GM23338 (cell line): ENCODE data around the gene PUM2. TPM values are rescaled to one million over a fixed set of nuclear protein-coding genes. Genes with fewer than 3 reads are reported as not detected.
A peak's percentile ranks its signal among the peaks of the same experiment; 100 is the strongest.

Source experiments
- ATAC-seq: fragments of 200-7000 bp; cut with Tn5 transposase; 3 replicates; pipeline ENCODE4 v1.9.1; 2020
- DNase-seq: peaks from one replicate; pipeline ENCODE4 v3.0.0-alpha.2; 2015; ENCODE audit warnings: low spot score
- H2AFZ ChIP-seq: fragments of 200-600 bp; sonication (generic); 2 replicates; pipeline ENCODE4 v1.8.0; 2016; ENCODE audit warnings: antibody characterized with exemption, mild to moderate bottlenecking, moderate library complexity
- H3F3A ChIP-seq: fragments of 200-600 bp; sonication (generic); replicated peaks from 2 replicates; pipeline ENCODE4 v1.8.0; 2017; ENCODE audit warnings: antibody characterized with exemption, mixed run types, low read depth
- H3K27ac ChIP-seq: fragments of 200-600 bp; sonication (generic); 2 replicates; pipeline ENCODE4 v1.6.1; 2016; ENCODE audit warnings: low read depth
- H3K27me3 ChIP-seq: fragments of 200-600 bp; sonication (generic); 2 replicates; pipeline ENCODE4 v1.8.0; 2016; ENCODE audit warnings: mild to moderate bottlenecking, mixed run types, moderate library complexity; ENCODE audit not compliant: insufficient read depth
- H3K36me3 ChIP-seq: fragments of 200-600 bp; sonication (generic); 2 replicates; pipeline ENCODE4 v1.8.0; 2016; ENCODE audit warnings: mild to moderate bottlenecking; ENCODE audit not compliant: insufficient read depth
- H3K4me1 ChIP-seq: fragments of 200-600 bp; sonication (generic); 2 replicates; pipeline ENCODE4 v1.8.0; 2016; ENCODE audit warnings: mild to moderate bottlenecking, moderate library complexity; ENCODE audit not compliant: insufficient read depth
- H3K4me2 ChIP-seq: fragments of 200-600 bp; sonication (generic); 2 replicates; pipeline ENCODE4 v1.7.1; 2017; ENCODE audit warnings: mixed run types
- H3K4me3 ChIP-seq: fragments of 200-600 bp; sonication (generic); 2 replicates; pipeline ENCODE4 v1.6.1; 2016; ENCODE audit warnings: mixed run types
- H3K79me2 ChIP-seq: fragments of 200-600 bp; sonication (generic); replicated peaks from 2 replicates; pipeline ENCODE4 v1.8.0; 2017; ENCODE audit warnings: mild to moderate bottlenecking; ENCODE audit not compliant: insufficient read depth
- H3K9me2 ChIP-seq: fragments of 200-600 bp; sonication (generic); 2 replicates; pipeline ENCODE4 v1.8.0; 2017; ENCODE audit not compliant: insufficient read depth
- H4K20me1 ChIP-seq: fragments of 200-600 bp; sonication (generic); replicated peaks from 2 replicates; pipeline ENCODE4 v1.8.0; 2017; ENCODE audit warnings: mild to moderate bottlenecking; ENCODE audit not compliant: insufficient read depth
- H3K27ac Mint-ChIP-seq: 2 replicates; pipeline ENCODE4 v1.8.0; 2020; ENCODE audit warnings: inconsistent platforms, mild to moderate bottlenecking, moderate library complexity, mixed read lengths
- H3K27me3 Mint-ChIP-seq: 3 replicates; pipeline ENCODE4 v1.8.0; 2022; ENCODE audit warnings: low read depth, mild to moderate bottlenecking, moderate library complexity, mixed read lengths, inconsistent platforms; ENCODE audit not compliant: insufficient read depth, poor library complexity
- H3K36me3 Mint-ChIP-seq: 3 replicates; pipeline ENCODE4 v1.8.0; 2021; ENCODE audit warnings: low read depth, mild to moderate bottlenecking, inconsistent platforms, moderate library complexity, mixed read lengths
- H3K4me1 Mint-ChIP-seq: 3 replicates; pipeline ENCODE4 v1.8.0; 2020; ENCODE audit warnings: mild to moderate bottlenecking, inconsistent platforms, mixed read lengths
- H3K4me3 Mint-ChIP-seq: 3 replicates; pipeline ENCODE4 v1.8.0; 2021; ENCODE audit warnings: moderate library complexity, mild to moderate bottlenecking, inconsistent platforms, mixed read lengths
- H3K9me3 Mint-ChIP-seq: 3 replicates; pipeline ENCODE4 v1.8.0; 2020; ENCODE audit warnings: moderate library complexity, mild to moderate bottlenecking, inconsistent platforms, mixed read lengths
- CREB1 ChIP-seq: fragments of 250-450 bp; sonication (Bioruptor Pico); IDR thresholded peaks from 2 replicates; pipeline ENCODE4 v1.5.0; 2020; ENCODE audit warnings: low read depth, mild to moderate bottlenecking, moderate library complexity
- EZH2 ChIP-seq: fragments of 200-600 bp; sonication (generic); IDR thresholded peaks from one replicate; pipeline ENCODE4 v1.8.0; 2017; ENCODE audit warnings: antibody characterized with exemption, mild to moderate bottlenecking, low read depth; ENCODE audit not compliant: unreplicated experiment
- EZH2phosphoT487 ChIP-seq: fragments of 200-600 bp; sonication (generic); IDR thresholded peaks from one replicate; pipeline ENCODE4 v1.8.1; 2018; ENCODE audit warnings: antibody characterized with exemption; ENCODE audit not compliant: unreplicated experiment
- JUNB ChIP-seq: IDR thresholded peaks from one replicate; pipeline ENCODE4 v1.6.1; 2016; ENCODE audit warnings: antibody characterized with exemption; ENCODE audit not compliant: unreplicated experiment
- NANOG ChIP-seq: IDR thresholded peaks from 2 replicates; pipeline ENCODE4 v1.6.1; 2016; ENCODE audit warnings: antibody characterized with exemption, borderline replicate concordance
- POLR2AphosphoS5 ChIP-seq: IDR thresholded peaks from 2 replicates; pipeline ENCODE4 v1.6.1; 2016; ENCODE audit warnings: antibody characterized with exemption, low read depth
- STAT1 ChIP-seq: IDR thresholded peaks from one replicate; pipeline ENCODE4 v1.6.1; 2016; ENCODE audit warnings: antibody characterized with exemption; ENCODE audit not compliant: unreplicated experiment
- ZNF114 ChIP-seq: fragments of 250-450 bp; sonication (Bioruptor Pico); IDR thresholded peaks from 2 replicates; pipeline ENCODE4 v1.5.0; 2020; ENCODE audit warnings: mild to moderate bottlenecking, moderate library complexity
- ZNF331 ChIP-seq: fragments of 250-450 bp; sonication (Bioruptor Pico); IDR thresholded peaks from 2 replicates; pipeline ENCODE4 v1.5.0; 2020; ENCODE audit warnings: low read depth, mild to moderate bottlenecking, moderate library complexity
- polyA plus RNA-seq: library from polyadenylated mRNA; unstranded; fragments of >200 nt; fragmentation: Nextera tagmentation; extraction: Ambion mirVana; gene quantifications from 2 replicates; pipeline ENCODE4 v1.2.1, GENCODE V29; 2016
- total RNA-seq: library from RNA; depleted of rRNA; stranded (reverse); fragments of >200 nt; shearing (Covaris generic); gene quantifications from 2 replicates; pipeline ENCODE4 v1.2.3, GENCODE V29; 2014
- TF ChIP-seq, protein P1 (sequence below): IDR thresholded peaks from one replicate; pipeline ENCODE4 v1.6.1; 2018; ENCODE audit warnings: antibody characterized with exemption; ENCODE audit not compliant: unreplicated experiment
- TF ChIP-seq, protein P2 (sequence below), 2 experiments: fragments of 200-600 bp in 1 of 2; sonication (generic) in 1 of 2; conservative IDR thresholded peaks; 2 replicates each; pipeline versions ENCODE4 v1.5.1 to v1.6.1; 2016 to 2017; ENCODE audit warnings: antibody characterized with exemption in 2 of 2, low read depth in 2 of 2, mild to moderate bottlenecking in 2 of 2, moderate library complexity in 1 of 2
- TF ChIP-seq, protein P3 (sequence below): IDR thresholded peaks from 2 replicates; pipeline ENCODE4 v1.6.1; 2016; ENCODE audit warnings: antibody characterized with exemption

Gene PUM2
- total and polyA plus RNA-seq, 2 experiments from 2014 or later, result 29.9 to 94.1 TPM

DNA sequence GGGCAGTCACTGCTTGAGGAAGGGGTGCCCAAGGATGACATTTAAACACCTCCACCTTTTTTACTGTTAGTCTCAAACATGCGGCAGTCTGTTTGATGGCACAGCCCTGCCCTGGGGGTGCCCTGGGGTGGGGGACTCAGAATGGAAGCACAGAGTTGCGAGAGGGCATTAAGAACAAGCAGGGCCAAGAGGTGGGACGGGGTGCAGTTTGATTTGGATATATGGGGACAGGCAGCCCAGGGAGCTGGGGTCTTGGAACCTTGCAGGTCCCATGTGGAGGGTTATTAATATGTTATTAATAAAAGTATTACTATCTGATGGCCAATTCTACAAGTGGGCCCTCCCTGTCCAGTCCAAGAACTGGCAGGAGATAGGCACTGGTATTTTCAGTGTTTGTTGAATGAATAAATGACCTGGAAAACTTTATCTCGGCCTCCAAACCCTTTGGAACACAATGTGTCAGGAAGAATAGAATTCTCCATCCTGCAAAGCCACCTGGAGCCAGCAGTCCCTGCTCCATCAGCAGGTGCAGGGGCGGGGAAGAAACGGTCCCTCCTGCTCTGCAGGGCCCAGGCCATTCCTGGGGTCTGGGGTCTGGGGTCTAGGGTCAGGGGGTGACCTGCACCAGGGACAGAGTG lies 150.9 kb downstream of the PUM2 start (continued):
- TF ChIP-seq, protein P1, sequence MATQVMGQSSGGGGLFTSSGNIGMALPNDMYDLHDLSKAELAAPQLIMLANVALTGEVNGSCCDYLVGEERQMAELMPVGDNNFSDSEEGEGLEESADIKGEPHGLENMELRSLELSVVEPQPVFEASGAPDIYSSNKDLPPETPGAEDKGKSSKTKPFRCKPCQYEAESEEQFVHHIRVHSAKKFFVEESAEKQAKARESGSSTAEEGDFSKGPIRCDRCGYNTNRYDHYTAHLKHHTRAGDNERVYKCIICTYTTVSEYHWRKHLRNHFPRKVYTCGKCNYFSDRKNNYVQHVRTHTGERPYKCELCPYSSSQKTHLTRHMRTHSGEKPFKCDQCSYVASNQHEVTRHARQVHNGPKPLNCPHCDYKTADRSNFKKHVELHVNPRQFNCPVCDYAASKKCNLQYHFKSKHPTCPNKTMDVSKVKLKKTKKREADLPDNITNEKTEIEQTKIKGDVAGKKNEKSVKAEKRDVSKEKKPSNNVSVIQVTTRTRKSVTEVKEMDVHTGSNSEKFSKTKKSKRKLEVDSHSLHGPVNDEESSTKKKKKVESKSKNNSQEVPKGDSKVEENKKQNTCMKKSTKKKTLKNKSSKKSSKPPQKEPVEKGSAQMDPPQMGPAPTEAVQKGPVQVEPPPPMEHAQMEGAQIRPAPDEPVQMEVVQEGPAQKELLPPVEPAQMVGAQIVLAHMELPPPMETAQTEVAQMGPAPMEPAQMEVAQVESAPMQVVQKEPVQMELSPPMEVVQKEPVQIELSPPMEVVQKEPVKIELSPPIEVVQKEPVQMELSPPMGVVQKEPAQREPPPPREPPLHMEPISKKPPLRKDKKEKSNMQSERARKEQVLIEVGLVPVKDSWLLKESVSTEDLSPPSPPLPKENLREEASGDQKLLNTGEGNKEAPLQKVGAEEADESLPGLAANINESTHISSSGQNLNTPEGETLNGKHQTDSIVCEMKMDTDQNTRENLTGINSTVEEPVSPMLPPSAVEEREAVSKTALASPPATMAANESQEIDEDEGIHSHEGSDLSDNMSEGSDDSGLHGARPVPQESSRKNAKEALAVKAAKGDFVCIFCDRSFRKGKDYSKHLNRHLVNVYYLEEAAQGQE, result no peak
- TF ChIP-seq, protein P2, sequence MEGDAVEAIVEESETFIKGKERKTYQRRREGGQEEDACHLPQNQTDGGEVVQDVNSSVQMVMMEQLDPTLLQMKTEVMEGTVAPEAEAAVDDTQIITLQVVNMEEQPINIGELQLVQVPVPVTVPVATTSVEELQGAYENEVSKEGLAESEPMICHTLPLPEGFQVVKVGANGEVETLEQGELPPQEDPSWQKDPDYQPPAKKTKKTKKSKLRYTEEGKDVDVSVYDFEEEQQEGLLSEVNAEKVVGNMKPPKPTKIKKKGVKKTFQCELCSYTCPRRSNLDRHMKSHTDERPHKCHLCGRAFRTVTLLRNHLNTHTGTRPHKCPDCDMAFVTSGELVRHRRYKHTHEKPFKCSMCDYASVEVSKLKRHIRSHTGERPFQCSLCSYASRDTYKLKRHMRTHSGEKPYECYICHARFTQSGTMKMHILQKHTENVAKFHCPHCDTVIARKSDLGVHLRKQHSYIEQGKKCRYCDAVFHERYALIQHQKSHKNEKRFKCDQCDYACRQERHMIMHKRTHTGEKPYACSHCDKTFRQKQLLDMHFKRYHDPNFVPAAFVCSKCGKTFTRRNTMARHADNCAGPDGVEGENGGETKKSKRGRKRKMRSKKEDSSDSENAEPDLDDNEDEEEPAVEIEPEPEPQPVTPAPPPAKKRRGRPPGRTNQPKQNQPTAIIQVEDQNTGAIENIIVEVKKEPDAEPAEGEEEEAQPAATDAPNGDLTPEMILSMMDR (conservative IDR thresholded peaks at IDR 0.05; ENCODE audit: low read depth in 2 of 2), result no peak
- no peak for TF ChIP-seq STAT1
- no peak for TF ChIP-seq JUNB
- no peak for TF ChIP-seq EZH2phosphoT487
- TF ChIP-seq ZNF114, result no peak
- no peak for TF ChIP-seq NANOG
- no peak for TF ChIP-seq POLR2AphosphoS5
- TF ChIP-seq ZNF331 (CRISPR knock-in tag), result no peak
- TF ChIP-seq EZH2, result no peak
- TF ChIP-seq CREB1 (CRISPR knock-in tag), result no peak

DNA sequence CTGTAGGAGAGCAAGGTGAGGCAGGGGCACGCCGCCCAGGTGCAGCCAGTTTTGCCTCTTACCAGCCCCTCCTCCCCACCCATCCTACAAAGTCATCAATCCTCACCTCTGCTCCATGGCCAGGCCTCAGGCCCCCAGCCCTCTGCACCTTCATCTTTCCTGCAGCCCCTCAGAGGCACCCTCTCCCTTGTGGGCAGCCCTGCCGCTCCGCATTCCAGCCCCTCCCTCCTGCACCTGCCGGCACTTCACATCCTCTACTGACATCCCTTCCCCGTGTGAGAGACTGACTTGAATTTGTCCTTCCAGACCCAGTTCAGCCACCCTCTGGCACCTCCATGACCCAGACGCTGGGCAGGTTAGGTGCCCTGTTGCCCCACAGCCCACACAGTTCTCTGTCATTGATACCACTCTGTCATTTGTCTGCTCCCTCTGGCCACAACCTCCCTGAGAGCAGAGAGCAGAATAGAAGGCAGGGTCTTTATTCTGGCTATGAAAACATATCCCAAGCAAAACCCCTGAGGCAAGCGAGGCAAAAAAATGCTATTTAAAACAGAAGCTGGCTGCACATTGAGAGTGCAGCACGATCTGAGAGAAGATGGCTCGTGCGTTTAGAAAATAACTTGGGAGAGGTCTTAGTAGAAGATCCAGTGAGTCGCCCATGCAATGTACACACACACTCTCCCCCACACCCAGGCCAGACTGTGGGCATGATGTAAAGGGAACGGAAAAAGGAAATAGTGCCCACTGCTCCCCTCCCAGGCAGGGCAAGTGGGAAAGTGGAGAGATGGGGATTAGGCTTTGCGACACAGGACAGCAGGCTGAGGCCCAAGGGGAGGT lies 151.6 kb downstream of the PUM2 start:
- DNase-seq (peak; percentile 50), ATAC-seq (peak; percentile 68)
- Mint-ChIP-seq H3K27me3 (peaks cover 7% of the 10 kb centered on the region), H3K36me3 (peaks cover 35% of the 10 kb centered on the region), H3K4me3 (no peak overlapping the region), H3K27ac (no peak overlapping the region), H3K9me3 (no peaks in the 10 kb centered on the region), H3K4me1 (peaks cover 8% of the 10 kb centered on the region)
- H3K36me3 ChIP-seq, result peaks cover 7% of the 10 kb centered on the region
- H3K79me2 ChIP-seq, result no peaks in the 10 kb centered on the region
- H3F3A ChIP-seq, result 0 out of 2 replicates have a peak, but pooled peaks cover 3% of the 10 kb centered on the region
- H4K20me1 ChIP-seq, result peaks cover 2% of the 10 kb centered on the region; the same call in 1 of the 2 replicates
- no peaks in the 10 kb centered on the region for H3K4me1 ChIP-seq
- no peak overlapping the region for H3K4me2 ChIP-seq
- no peak overlapping the region for H3K4me3 ChIP-seq
- no peaks in the 10 kb centered on the region for H3K9me2 ChIP-seq
- no peak overlapping the region for H2AFZ ChIP-seq
- no peak overlapping the region for H3K27ac ChIP-seq
- no peaks in the 10 kb centered on the region for H3K27me3 ChIP-seq
- TF ChIP-seq JUNB (no peak), ZNF331 (CRISPR knock-in tag) (no peak), STAT1 (no peak), EZH2 (no peak), ZNF114 (no peak), CREB1 (CRISPR knock-in tag) (no peak)
- TF ChIP-seq, protein P2 (conservative IDR thresholded peaks at IDR 0.05; ENCODE audit: low read depth in 2 of 2), result no peak
- TF ChIP-seq, protein P3, sequence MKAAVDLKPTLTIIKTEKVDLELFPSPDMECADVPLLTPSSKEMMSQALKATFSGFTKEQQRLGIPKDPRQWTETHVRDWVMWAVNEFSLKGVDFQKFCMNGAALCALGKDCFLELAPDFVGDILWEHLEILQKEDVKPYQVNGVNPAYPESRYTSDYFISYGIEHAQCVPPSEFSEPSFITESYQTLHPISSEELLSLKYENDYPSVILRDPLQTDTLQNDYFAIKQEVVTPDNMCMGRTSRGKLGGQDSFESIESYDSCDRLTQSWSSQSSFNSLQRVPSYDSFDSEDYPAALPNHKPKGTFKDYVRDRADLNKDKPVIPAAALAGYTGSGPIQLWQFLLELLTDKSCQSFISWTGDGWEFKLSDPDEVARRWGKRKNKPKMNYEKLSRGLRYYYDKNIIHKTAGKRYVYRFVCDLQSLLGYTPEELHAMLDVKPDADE, result no peak
